GM12891 (cell line): ENCODE results near the gene KRTAP4-7.
"Not testable (repeated sequence)": the region's sequence is repeated elsewhere in the genome, so short reads cannot be mapped to it uniquely, and the experiment has no call there.

ENCODE experiments used
- POLR2A ChIP-seq: IDR thresholded peaks from 2 replicates; pipeline ENCODE4 v1.6.1; 2011; ENCODE audit warnings: low read depth, low read length, control low read depth
- POLR2AphosphoS5 ChIP-seq: IDR thresholded peaks from 2 replicates; pipeline ENCODE4 v1.6.1; 2011; ENCODE audit warnings: low read depth, low read length, control low read depth
- SPI1 ChIP-seq: IDR thresholded peaks from 2 replicates; pipeline ENCODE4 v1.6.1; 2011; ENCODE audit warnings: low read depth, low read length, control low read depth
- TAF1 ChIP-seq: IDR thresholded peaks from 2 replicates; pipeline ENCODE4 v1.6.1; 2011; ENCODE audit warnings: low read depth, low read length, control low read depth

- not testable (repeated sequence) for TF ChIP-seq POLR2A, POLR2AphosphoS5, SPI1, TAF1
Observed at GRCh38 chr17:41059276-41060051, 24.5 kb upstream of the KRTAP4-7 start.
